Osteoblast (primary cell): Measurements from ENCODE around the gene NUDT3. TPM values are rescaled to one million over a fixed set of nuclear protein-coding genes. Genes with fewer than 3 reads are reported as not detected.
A peak's percentile ranks its signal among the peaks of the same experiment; 100 is the strongest.

Experiments
- DNase-seq: peaks from one replicate; pipeline ENCODE4 v3.0.0; 2011; ENCODE audit warnings: low spot score, mixed read lengths; ENCODE audit not compliant: insufficient read length; ENCODE audit errors: missing footprints
- H2AFZ ChIP-seq: 2 replicates; pipeline ENCODE4 v1.6.0; 2011; ENCODE audit warnings: mild to moderate bottlenecking, low read length
- H3K27ac ChIP-seq: 2 replicates; pipeline ENCODE4 v1.5.1; 2011; ENCODE audit warnings: mild to moderate bottlenecking, low read depth, low read length, moderate library complexity
- H3K27me3 ChIP-seq: 2 replicates; pipeline ENCODE4 v1.6.0; 2012; ENCODE audit warnings: mild to moderate bottlenecking, control low read depth, inconsistent platforms, low read length, moderate library complexity; ENCODE audit not compliant: insufficient read depth
- H3K36me3 ChIP-seq: 2 replicates; pipeline ENCODE4 v1.5.1; 2011; ENCODE audit warnings: mild to moderate bottlenecking, low read length, control low read depth, moderate library complexity; ENCODE audit not compliant: insufficient read depth
- H3K4me1 ChIP-seq: 2 replicates; pipeline ENCODE4 v1.5.1; 2011; ENCODE audit warnings: mild to moderate bottlenecking, low read length, control low read depth, moderate library complexity; ENCODE audit not compliant: insufficient read depth
- H3K4me2 ChIP-seq: 2 replicates; pipeline ENCODE4 v1.6.0; 2011; ENCODE audit warnings: mild to moderate bottlenecking, low read length; ENCODE audit not compliant: insufficient read depth
- H3K4me3 ChIP-seq: fragments of 200-600 bp; sonication (generic); 3 replicates; pipeline ENCODE4 v1.5.1; 2012; ENCODE audit warnings: mild to moderate bottlenecking, low read length, inconsistent platforms; ENCODE audit not compliant: insufficient read depth
- H3K79me2 ChIP-seq: 2 replicates; pipeline ENCODE4 v1.6.0; 2012; ENCODE audit warnings: mild to moderate bottlenecking, low read length, control low read depth, inconsistent platforms; ENCODE audit not compliant: insufficient read depth
- H3K9me3 ChIP-seq: 2 replicates; pipeline ENCODE4 v1.5.1; 2011; ENCODE audit warnings: low read depth, low read length, control low read depth
- H4K20me1 ChIP-seq: 2 replicates; pipeline ENCODE4 v1.6.0; 2012; ENCODE audit warnings: mild to moderate bottlenecking, low read length, control low read depth; ENCODE audit not compliant: insufficient read depth
- total RNA-seq: library from RNA; depleted of rRNA; stranded (reverse); fragments of >200 nt; gene quantifications from 2 replicates; pipeline ENCODE4 v1.2.3, GENCODE V29; 2012
- TF ChIP-seq, protein P1 (sequence below): IDR thresholded peaks from 2 replicates; pipeline ENCODE4 v1.5.1; 2011; ENCODE audit warnings: mild to moderate bottlenecking, low read depth, low read length, moderate library complexity; ENCODE audit errors: extremely low read depth

The NUDT3 gene
- total RNA-seq, 1 donor: 37.6 TPM

GRCh38 chr6:34236443-34237315, 155.8 kb downstream of the NUDT3 start, which contains the start of gene HMGA1:
HMGA1 (plus strand) TSS chr6:34236873; CDS start chr6:34240781, 3,908 bp downstream.
- TF ChIP-seq, protein P1, sequence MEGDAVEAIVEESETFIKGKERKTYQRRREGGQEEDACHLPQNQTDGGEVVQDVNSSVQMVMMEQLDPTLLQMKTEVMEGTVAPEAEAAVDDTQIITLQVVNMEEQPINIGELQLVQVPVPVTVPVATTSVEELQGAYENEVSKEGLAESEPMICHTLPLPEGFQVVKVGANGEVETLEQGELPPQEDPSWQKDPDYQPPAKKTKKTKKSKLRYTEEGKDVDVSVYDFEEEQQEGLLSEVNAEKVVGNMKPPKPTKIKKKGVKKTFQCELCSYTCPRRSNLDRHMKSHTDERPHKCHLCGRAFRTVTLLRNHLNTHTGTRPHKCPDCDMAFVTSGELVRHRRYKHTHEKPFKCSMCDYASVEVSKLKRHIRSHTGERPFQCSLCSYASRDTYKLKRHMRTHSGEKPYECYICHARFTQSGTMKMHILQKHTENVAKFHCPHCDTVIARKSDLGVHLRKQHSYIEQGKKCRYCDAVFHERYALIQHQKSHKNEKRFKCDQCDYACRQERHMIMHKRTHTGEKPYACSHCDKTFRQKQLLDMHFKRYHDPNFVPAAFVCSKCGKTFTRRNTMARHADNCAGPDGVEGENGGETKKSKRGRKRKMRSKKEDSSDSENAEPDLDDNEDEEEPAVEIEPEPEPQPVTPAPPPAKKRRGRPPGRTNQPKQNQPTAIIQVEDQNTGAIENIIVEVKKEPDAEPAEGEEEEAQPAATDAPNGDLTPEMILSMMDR: no peak
- H3K27me3 ChIP-seq: no peaks in the 10 kb centered on the region
- DNase-seq: peak; percentile 100
- H3K27ac ChIP-seq: peak within 1 kb of the TSS; percentile 48
- peaks cover 16% of the 10 kb centered on the region for H3K36me3 ChIP-seq
- H3K4me3 ChIP-seq: peak within 1 kb of the TSS; percentile 85
- peak within 1 kb of the TSS; percentile 56 for H2AFZ ChIP-seq
- peaks cover 37% of the 10 kb centered on the region for H3K79me2 ChIP-seq
- H3K4me2 ChIP-seq: peak within 1 kb of the TSS; percentile 82
- peaks cover 28% of the 10 kb centered on the region for H3K4me1 ChIP-seq
- no peaks in the 10 kb centered on the region for H3K9me3 ChIP-seq
- peaks cover 6% of the 10 kb centered on the region for H4K20me1 ChIP-seq

GRCh38 chr6:34236131-34236442, 156.4 kb downstream of the NUDT3 start:
- Histone ChIP-seq H4K20me1 (peaks cover 6% of the 10 kb centered on the region), H3K4me3 (peak overlapping the region; percentile 73), H3K27me3 (no peaks in the 10 kb centered on the region), H3K9me3 (no peaks in the 10 kb centered on the region), H3K79me2 (peaks cover 35% of the 10 kb centered on the region), H2AFZ (no peak overlapping the region), H3K4me2 (peak overlapping the region; percentile 72), H3K4me1 (peaks cover 28% of the 10 kb centered on the region), H3K27ac (no peak overlapping the region), H3K36me3 (peaks cover 10% of the 10 kb centered on the region)
- TF ChIP-seq, protein P1: no peak
- peak; percentile 41 for DNase-seq

- no peaks in the 10 kb centered on the region for H3K27me3 ChIP-seq
- peak; percentile 97 for DNase-seq
- H2AFZ ChIP-seq: no peak overlapping the region
- peaks cover 5% of the 10 kb centered on the region for H3K36me3 ChIP-seq
- TF ChIP-seq, protein P1: no peak
- no peak overlapping the region for H3K27ac ChIP-seq
- no peak overlapping the region for H3K4me3 ChIP-seq
- H3K4me1 ChIP-seq: peaks cover 28% of the 10 kb centered on the region
- peaks cover 31% of the 10 kb centered on the region for H3K79me2 ChIP-seq
- no peaks in the 10 kb centered on the region for H3K9me3 ChIP-seq
- peaks cover 6% of the 10 kb centered on the region for H4K20me1 ChIP-seq
- H3K4me2 ChIP-seq: peak overlapping the region; percentile 72
These were observed 156.9 kb downstream of the NUDT3 start for GRCh38 chr6:34235307-34236130.
